Loucy (cell line): ENCODE data around the gene P2RX7.

Experiments used
- H2AFZ ChIP-seq: fragments of 200-600 bp; sonication (generic); 2 replicates; pipeline ENCODE4 v1.6.0; 2016; ENCODE audit warnings: antibody characterized with exemption, mild to moderate bottlenecking, low read length, moderate library complexity
- H3F3A ChIP-seq: fragments of 200-600 bp; 2 replicates; pipeline ENCODE4 v1.6.0; 2016; ENCODE audit warnings: antibody characterized with exemption, low read depth, mild to moderate bottlenecking
- H3K27me3 ChIP-seq: fragments of 200-600 bp; sonication (generic); 2 replicates; pipeline ENCODE4 v1.6.1; 2014; ENCODE audit warnings: low read length, mild to moderate bottlenecking; ENCODE audit not compliant: insufficient read depth, poor library complexity, severe bottlenecking
- H3K36me3 ChIP-seq: fragments of 200-600 bp; sonication (generic); 2 replicates; pipeline ENCODE4 v1.6.1; 2016; ENCODE audit warnings: low read length; ENCODE audit not compliant: insufficient read depth
- H3K4me1 ChIP-seq: fragments of 200-600 bp; sonication (generic); 2 replicates; pipeline ENCODE4 v1.5.1; 2014; ENCODE audit warnings: low read length, mild to moderate bottlenecking; ENCODE audit not compliant: insufficient read depth, poor library complexity, severe bottlenecking
- H3K4me2 ChIP-seq: fragments of 200-600 bp; sonication (generic); 2 replicates; pipeline ENCODE4 v1.6.0; 2014; ENCODE audit warnings: antibody characterized with exemption, low read length, low read depth, mild to moderate bottlenecking; ENCODE audit not compliant: poor library complexity, severe bottlenecking
- H3K4me3 ChIP-seq: fragments of 200-600 bp; sonication (generic); 2 replicates; pipeline ENCODE4 v1.5.1; 2014; ENCODE audit warnings: low read length, mild to moderate bottlenecking, mixed read lengths; ENCODE audit not compliant: poor library complexity, severe bottlenecking
- H3K79me2 ChIP-seq: fragments of 200-600 bp; sonication (generic); 2 replicates; pipeline ENCODE4 v1.6.1; 2014; ENCODE audit warnings: low read length; ENCODE audit not compliant: insufficient read depth
- H3K9ac ChIP-seq: fragments of 200-600 bp; sonication (generic); 2 replicates; pipeline ENCODE4 v1.6.0; 2014; ENCODE audit warnings: mild to moderate bottlenecking, low read depth, low read length, moderate library complexity; ENCODE audit not compliant: poor library complexity, severe bottlenecking
- H3K9me2 ChIP-seq: fragments of 200-600 bp; sonication (generic); replicated peaks from 2 replicates; pipeline ENCODE4 v1.6.1; 2016; ENCODE audit warnings: low read depth, low read length, mixed read lengths
- H3K9me3 ChIP-seq: fragments of 200-600 bp; sonication (generic); 2 replicates; pipeline ENCODE4 v1.6.1; 2014; ENCODE audit warnings: mild to moderate bottlenecking, antibody characterized with exemption, low read length, low read depth; ENCODE audit not compliant: insufficient read depth
- H4K20me1 ChIP-seq: fragments of 200-600 bp; sonication (generic); 2 replicates; pipeline ENCODE4 v1.6.0; 2014; ENCODE audit warnings: antibody characterized with exemption, low read length, mild to moderate bottlenecking; ENCODE audit not compliant: insufficient read depth, poor library complexity, severe bottlenecking
- CTCF ChIP-seq: fragments of 200-600 bp; sonication (generic); conservative IDR thresholded peaks from 2 replicates; pipeline ENCODE4 v1.5.1; 2014; ENCODE audit warnings: mild to moderate bottlenecking, antibody characterized with exemption, low read length
- EZH2phosphoT487 ChIP-seq: fragments of 200-600 bp; IDR thresholded peaks from 2 replicates; pipeline ENCODE4 v1.6.1; 2018; ENCODE audit warnings: antibody characterized with exemption, mild to moderate bottlenecking, moderate library complexity, borderline replicate concordance

Gene P2RX7

DNA sequence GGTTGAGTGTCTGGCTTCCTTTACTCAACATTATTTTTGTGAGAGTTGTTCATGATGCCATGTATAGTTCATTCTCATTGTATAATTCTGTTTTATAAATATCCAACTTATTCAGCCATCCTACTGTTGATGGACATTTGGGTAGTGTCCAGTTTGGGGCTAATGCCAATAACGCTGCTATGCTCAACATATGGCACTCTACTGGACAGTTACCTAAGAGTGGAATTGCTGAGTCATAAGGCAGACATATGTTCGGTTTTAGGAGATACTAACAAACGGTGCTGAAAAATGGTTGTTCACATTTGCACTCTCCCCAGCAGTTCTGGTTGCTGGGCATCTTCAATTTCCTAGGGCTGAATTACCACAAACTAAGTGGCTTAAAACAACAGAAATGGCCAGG is 48.5 kb downstream of the P2RX7 start:
- no peaks in the 10 kb centered on the region for H3K27me3 ChIP-seq
- H3K79me2 ChIP-seq: no peaks in the 10 kb centered on the region
- H3F3A ChIP-seq: no peaks in the 10 kb centered on the region
- no peak overlapping the region for H2AFZ ChIP-seq
- no peaks in the 10 kb centered on the region for H3K36me3 ChIP-seq
- no peak overlapping the region for H3K4me3 ChIP-seq
- H3K9me2 ChIP-seq: no peaks in the 10 kb centered on the region
- no peaks in the 10 kb centered on the region for H4K20me1 ChIP-seq
- no peak overlapping the region for H3K4me2 ChIP-seq
- H3K9me3 ChIP-seq: no peaks in the 10 kb centered on the region
- TF ChIP-seq EZH2phosphoT487 (no peak), CTCF (no peak)
- no peaks in the 10 kb centered on the region for H3K4me1 ChIP-seq
- no peak overlapping the region for H3K9ac ChIP-seq

DNA sequence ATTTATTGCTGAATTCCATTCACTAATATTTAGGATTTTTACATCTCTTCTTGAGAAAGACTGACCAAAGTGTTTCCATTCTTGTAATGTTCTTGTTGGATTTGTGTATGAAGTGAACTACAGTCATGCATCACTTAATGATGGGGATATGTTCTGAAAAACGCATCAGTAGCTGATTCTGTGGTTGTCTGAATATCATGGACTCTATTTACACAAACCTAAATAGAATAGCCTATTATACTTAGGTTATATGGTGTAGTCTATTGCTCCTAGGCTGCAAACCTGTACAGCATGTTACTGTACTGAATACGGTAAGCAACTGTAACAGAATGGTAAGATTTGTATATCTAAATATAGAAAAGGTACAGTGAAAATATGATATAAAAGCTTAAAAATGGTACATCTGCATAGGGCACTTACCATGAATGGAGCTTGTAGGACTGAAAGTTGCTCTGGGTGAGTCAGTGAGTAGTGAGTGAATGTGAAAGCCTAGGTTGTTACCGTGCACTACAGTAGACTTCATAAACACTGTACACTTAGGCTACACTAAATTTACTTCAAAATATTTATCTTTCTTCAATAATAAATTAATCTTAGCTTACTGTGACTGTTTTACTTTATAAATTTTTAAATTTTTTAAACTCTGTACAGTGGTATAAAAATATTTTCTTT is 49.7 kb downstream of the P2RX7 start:
- Histone ChIP-seq H3K4me3 (no peak overlapping the region), H2AFZ (no peak overlapping the region), H3K79me2 (no peaks in the 10 kb centered on the region), H3K4me2 (no peak overlapping the region), H3K9me3 (no peaks in the 10 kb centered on the region), H3F3A (no peaks in the 10 kb centered on the region), H3K9ac (no peak overlapping the region), H3K4me1 (no peaks in the 10 kb centered on the region), H3K9me2 (no peaks in the 10 kb centered on the region), H3K27me3 (no peaks in the 10 kb centered on the region), H3K36me3 (no peaks in the 10 kb centered on the region), H4K20me1 (no peaks in the 10 kb centered on the region)
- no peak for TF ChIP-seq CTCF
- no peak for TF ChIP-seq EZH2phosphoT487

- H3K27me3 ChIP-seq: no peaks in the 10 kb centered on the region
Observed at GRCh38 chr12:121184425-121184824, 51.7 kb downstream of the P2RX7 start.

More at GRCh38 chr12:121184425-121184824, 51.7 kb downstream of the P2RX7 start:
- Histone ChIP-seq H3K4me3 (no peak overlapping the region), H3K36me3 (no peaks in the 10 kb centered on the region), H3K79me2 (no peaks in the 10 kb centered on the region), H3K4me2 (no peak overlapping the region), H3K9me2 (no peaks in the 10 kb centered on the region), H4K20me1 (no peaks in the 10 kb centered on the region), H2AFZ (no peak overlapping the region), H3K9ac (no peak overlapping the region), H3K9me3 (no peaks in the 10 kb centered on the region), H3K4me1 (no peaks in the 10 kb centered on the region), H3F3A (no peaks in the 10 kb centered on the region)
- TF ChIP-seq EZH2phosphoT487 (no peak), CTCF (no peak)
